ENCODE results near the gene STK39. TPM values are rescaled to one million over a fixed set of nuclear protein-coding genes. Genes with fewer than 3 reads are reported as not detected.

Gene STK39
- total RNA-seq, 2 experiments from 2014 or later: 43.1 TPM

GRCh38 chr2:168241208-168241607 is 6.2 kb downstream of the STK39 start:
- CTCF ChIA-PET: no interaction called here
- peaks cover 17% of the 10 kb centered on the region for H3K36me3 Mint-ChIP-seq (ENCODE audit: low read depth)

GRCh38 chr2:168239281-168239680 is 8.1 kb downstream of the STK39 start:
- Mint-ChIP-seq H3K4me1 (ENCODE audit: low read depth) (peaks cover 34% of the 10 kb centered on the region), H3K36me3 (ENCODE audit: low read depth) (peaks cover 21% of the 10 kb centered on the region), H3K9me3 (no peaks in the 10 kb centered on the region), H3K27me3 (ENCODE audit: low read depth) (no peaks in the 10 kb centered on the region), H3K27ac (no peak overlapping the region), H3K4me3 (no peak overlapping the region)
- intact Hi-C loops (cut with micrococcal nuclease): no loop called here
- CTCF ChIA-PET: no interaction called here
- no peak for DNase-seq

More at GRCh38 chr2:168241208-168241607, 6.2 kb downstream of the STK39 start:
- H3K4me1 Mint-ChIP-seq (ENCODE audit: low read depth): peaks cover 38% of the 10 kb centered on the region
- DNase-seq: peak; percentile 54
- no peaks in the 10 kb centered on the region for H3K27me3 Mint-ChIP-seq (ENCODE audit: low read depth)
- no peak overlapping the region for H3K4me3 Mint-ChIP-seq
- no peaks in the 10 kb centered on the region for H3K9me3 Mint-ChIP-seq
- intact Hi-C loops (cut with micrococcal nuclease): loop anchor here (5.0 to 10.0 kb wide), 2 partner anchors 214 to 341 kb away; partner anchors contain the start of gene CERS6
- no peak overlapping the region for H3K27ac Mint-ChIP-seq

GRCh38 chr2:168237741-168238140 is 9.7 kb downstream of the STK39 start:
- peaks cover 23% of the 10 kb centered on the region for H3K36me3 Mint-ChIP-seq (ENCODE audit: low read depth)
- H3K27me3 Mint-ChIP-seq (ENCODE audit: low read depth): no peaks in the 10 kb centered on the region
- peaks cover 34% of the 10 kb centered on the region for H3K4me1 Mint-ChIP-seq (ENCODE audit: low read depth)
- DNase-seq: no peak
- H3K9me3 Mint-ChIP-seq: no peaks in the 10 kb centered on the region
- no peak overlapping the region for H3K27ac Mint-ChIP-seq
- CTCF ChIA-PET: interaction anchor here (1.0 kb wide), 1 partner anchor 11 kb away, joined by 3 read pairs; no protein-coding TSS in a partner anchor
- no peak overlapping the region for H3K4me3 Mint-ChIP-seq
- intact Hi-C loops (cut with micrococcal nuclease): no loop called here

- Mint-ChIP-seq H3K9me3 (peaks cover 6% of the 10 kb centered on the region), H3K36me3 (ENCODE audit: low read depth) (peaks cover 38% of the 10 kb centered on the region), H3K27me3 (ENCODE audit: low read depth) (no peaks in the 10 kb centered on the region), H3K4me3 (no peak overlapping the region), H3K27ac (peak overlapping the region; percentile 78), H3K4me1 (ENCODE audit: low read depth) (peaks cover 49% of the 10 kb centered on the region)
- intact Hi-C loops (cut with micrococcal nuclease): loop anchor here (1.0 kb wide), 1 partner anchor 10 kb away; no protein-coding TSS in a partner anchor
- CTCF ChIA-PET: no interaction called here
- DNase-seq: no peak
Observed at GRCh38 chr2:168234407-168235085, 12.8 kb downstream of the STK39 start.

GRCh38 chr2:168233726-168234406 is 13.5 kb downstream of the STK39 start:
- Mint-ChIP-seq H3K27ac (peak overlapping the region; percentile 78), H3K27me3 (ENCODE audit: low read depth) (no peaks in the 10 kb centered on the region), H3K4me1 (ENCODE audit: low read depth) (peaks cover 49% of the 10 kb centered on the region), H3K4me3 (peak overlapping the region; percentile 25), H3K36me3 (ENCODE audit: low read depth) (peaks cover 39% of the 10 kb centered on the region), H3K9me3 (peaks cover 6% of the 10 kb centered on the region)
- no peak for DNase-seq
- CTCF ChIA-PET: no interaction called here
- intact Hi-C loops (cut with micrococcal nuclease): loop anchor here (1.0 kb wide), 3 partner anchors 10 to 23 kb away; no protein-coding TSS in a partner anchor

- H3K9me3 Mint-ChIP-seq: peaks cover 6% of the 10 kb centered on the region
- CTCF ChIA-PET: interaction anchor here (1.6 kb wide), 1 partner anchor 22 kb away, joined by 4 read pairs; no protein-coding TSS in a partner anchor
- H3K4me1 Mint-ChIP-seq (ENCODE audit: low read depth): peaks cover 46% of the 10 kb centered on the region
- intact Hi-C loops (cut with micrococcal nuclease): loop anchor here (1.0 kb wide), 2 partner anchors 9 to 22 kb away; no protein-coding TSS in a partner anchor
- peak overlapping the region; percentile 55 for H3K27ac Mint-ChIP-seq
- no peak for DNase-seq
- no peaks in the 10 kb centered on the region for H3K27me3 Mint-ChIP-seq (ENCODE audit: low read depth)
- H3K4me3 Mint-ChIP-seq: no peak overlapping the region
- H3K36me3 Mint-ChIP-seq (ENCODE audit: low read depth): peaks cover 39% of the 10 kb centered on the region
Observed at GRCh38 chr2:168233166-168233565, 14.2 kb downstream of the STK39 start.

- intact Hi-C loops (cut with micrococcal nuclease): no loop called here
- CTCF ChIA-PET: interaction anchor here (1.0 to 1.6 kb wide), 2 partner anchors 9 to 20 kb away, joined by 3 to 4 read pairs; no protein-coding TSS in a partner anchor
- Mint-ChIP-seq H3K4me3 (no peak overlapping the region), H3K27me3 (ENCODE audit: low read depth) (no peaks in the 10 kb centered on the region), H3K36me3 (ENCODE audit: low read depth) (peaks cover 33% of the 10 kb centered on the region), H3K9me3 (peaks cover 6% of the 10 kb centered on the region), H3K27ac (no peak overlapping the region), H3K4me1 (ENCODE audit: low read depth) (peaks cover 40% of the 10 kb centered on the region)
- no peak for DNase-seq
Observed at GRCh38 chr2:168231609-168232241, 15.7 kb downstream of the STK39 start.

- Mint-ChIP-seq H3K27ac (no peak overlapping the region), H3K27me3 (ENCODE audit: low read depth) (no peaks in the 10 kb centered on the region), H3K9me3 (peaks cover 6% of the 10 kb centered on the region), H3K4me3 (no peak overlapping the region), H3K36me3 (ENCODE audit: low read depth) (peaks cover 32% of the 10 kb centered on the region), H3K4me1 (ENCODE audit: low read depth) (peaks cover 43% of the 10 kb centered on the region)
- DNase-seq: no peak
- CTCF ChIA-PET: no interaction called here
- intact Hi-C loops (cut with micrococcal nuclease): no loop called here
Observed at GRCh38 chr2:168230389-168230788, 17.0 kb downstream of the STK39 start.

- intact Hi-C loops (cut with micrococcal nuclease): loop anchor here (1.0 kb wide), 5 partner anchors 9 to 59 kb away; no protein-coding TSS in a partner anchor
- H3K27me3 Mint-ChIP-seq (ENCODE audit: low read depth): no peaks in the 10 kb centered on the region
- H3K27ac Mint-ChIP-seq: no peak overlapping the region
- no peak overlapping the region for H3K4me3 Mint-ChIP-seq
- peaks cover 46% of the 10 kb centered on the region for H3K4me1 Mint-ChIP-seq (ENCODE audit: low read depth)
- CTCF ChIA-PET: no interaction called here
- H3K36me3 Mint-ChIP-seq (ENCODE audit: low read depth): peaks cover 19% of the 10 kb centered on the region
- no peak for DNase-seq
- no peaks in the 10 kb centered on the region for H3K9me3 Mint-ChIP-seq
Observed at GRCh38 chr2:168224346-168224745, 23.0 kb downstream of the STK39 start.

- Mint-ChIP-seq H3K27me3 (ENCODE audit: low read depth) (no peaks in the 10 kb centered on the region), H3K4me1 (ENCODE audit: low read depth) (peaks cover 48% of the 10 kb centered on the region), H3K4me3 (no peak overlapping the region), H3K27ac (no peak overlapping the region), H3K36me3 (ENCODE audit: low read depth) (peaks cover 17% of the 10 kb centered on the region), H3K9me3 (no peaks in the 10 kb centered on the region)
- intact Hi-C loops (cut with micrococcal nuclease): no loop called here
- no peak for DNase-seq
- CTCF ChIA-PET: interaction anchor here (1.2 to 2.1 kb wide), 2 partner anchors 10 kb away, joined by 3 to 7 read pairs; no protein-coding TSS in a partner anchor
Observed at GRCh38 chr2:168222088-168222487, 25.3 kb downstream of the STK39 start.

- CTCF ChIA-PET: no interaction called here
- Mint-ChIP-seq H3K27ac (no peak overlapping the region), H3K4me3 (no peak overlapping the region), H3K9me3 (no peaks in the 10 kb centered on the region), H3K36me3 (ENCODE audit: low read depth) (peaks cover 19% of the 10 kb centered on the region), H3K4me1 (ENCODE audit: low read depth) (peaks cover 48% of the 10 kb centered on the region), H3K27me3 (ENCODE audit: low read depth) (no peaks in the 10 kb centered on the region)
- DNase-seq: no peak
- intact Hi-C loops (cut with micrococcal nuclease): no loop called here
Observed at GRCh38 chr2:168220965-168221819, 26.2 kb downstream of the STK39 start.

Data from activated naive CD4-positive, alpha-beta T cell treated with anti-CD3 and anti-CD28 coated beads for 36 hours (primary cell).